Ishikawa (cell line): ENCODE results near the gene SLC27A1.

ENCODE experiments used
- CEBPB ChIP-seq: IDR thresholded peaks from 2 replicates; pipeline ENCODE4 v1.6.1; 2012
- CREB1 ChIP-seq: IDR thresholded peaks from 2 replicates; pipeline ENCODE4 v1.6.1; 2012; ENCODE audit warnings: low read depth
- EGR1 ChIP-seq: IDR thresholded peaks from 2 replicates; pipeline ENCODE4 v1.6.1; 2012
- EP300 ChIP-seq: IDR thresholded peaks from 2 replicates; pipeline ENCODE4 v1.6.1; 2012; ENCODE audit warnings: borderline replicate concordance
- FOXM1 ChIP-seq: IDR thresholded peaks from 2 replicates; pipeline ENCODE4 v1.6.1; 2012; ENCODE audit warnings: low read depth, borderline replicate concordance
- NFIC ChIP-seq: IDR thresholded peaks from 2 replicates; pipeline ENCODE4 v1.6.1; 2012
- RAD21 ChIP-seq: IDR thresholded peaks from 2 replicates; pipeline ENCODE4 v1.6.1; 2012; ENCODE audit warnings: low read depth
- REST ChIP-seq: IDR thresholded peaks from 2 replicates; pipeline ENCODE4 v1.6.1; 2012; ENCODE audit warnings: low read depth, mild to moderate bottlenecking
- TAF1 ChIP-seq: IDR thresholded peaks from 2 replicates; pipeline ENCODE4 v1.6.1; 2012; ENCODE audit warnings: low read depth, mild to moderate bottlenecking
- TCF12 ChIP-seq: IDR thresholded peaks from 2 replicates; pipeline ENCODE4 v1.6.1; 2012; ENCODE audit warnings: low read depth
- TEAD4 ChIP-seq: IDR thresholded peaks from 2 replicates; pipeline ENCODE4 v1.6.1; 2012
- YY1 ChIP-seq: IDR thresholded peaks from 2 replicates; pipeline ENCODE4 v1.6.1; 2012; ENCODE audit warnings: low read depth
- ZBTB7A ChIP-seq: IDR thresholded peaks from 2 replicates; pipeline ENCODE4 v1.6.1; 2012; ENCODE audit warnings: low read depth
- TF ChIP-seq, protein P1 (sequence below): IDR thresholded peaks from 2 replicates; pipeline ENCODE4 v1.6.1; 2012
- TF ChIP-seq, protein P2 (sequence below): IDR thresholded peaks from 2 replicates; pipeline ENCODE4 v1.6.1; 2012

Gene SLC27A1

DNA sequence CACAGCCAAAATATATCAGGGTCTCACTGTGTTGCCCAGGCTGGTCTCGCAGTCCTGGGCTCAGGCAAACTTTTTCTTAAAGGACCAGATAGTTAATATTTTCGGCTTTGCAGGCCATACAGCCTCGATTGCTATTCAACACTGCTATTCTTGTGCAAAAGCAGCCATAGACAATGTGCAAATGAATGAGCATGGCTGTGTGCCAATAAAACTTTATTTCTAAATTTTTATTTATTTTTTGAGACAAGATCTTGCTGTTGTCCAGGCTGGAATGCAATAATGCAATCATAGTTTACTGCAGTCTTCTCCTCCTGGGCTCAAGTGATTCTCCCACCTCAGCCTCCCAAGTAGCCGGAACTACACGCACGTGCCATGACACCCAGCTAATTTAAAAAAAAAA lies 32.9 kb downstream of the SLC27A1 start:
- TF ChIP-seq TEAD4 (no peak), NFIC (no peak)

- TF ChIP-seq TEAD4 (no peak), EP300 (no peak), EGR1 (no peak), CREB1 (no peak), REST (no peak), CEBPB (no peak), YY1 (no peak), NFIC (no peak), TCF12 (no peak), FOXM1 (no peak)
- TF ChIP-seq, protein P1, sequence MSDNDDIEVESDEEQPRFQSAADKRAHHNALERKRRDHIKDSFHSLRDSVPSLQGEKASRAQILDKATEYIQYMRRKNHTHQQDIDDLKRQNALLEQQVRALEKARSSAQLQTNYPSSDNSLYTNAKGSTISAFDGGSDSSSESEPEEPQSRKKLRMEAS = no peak
Measured at GRCh38 chr19:17504030-17504429, 33.7 kb downstream of the SLC27A1 start.

DNA sequence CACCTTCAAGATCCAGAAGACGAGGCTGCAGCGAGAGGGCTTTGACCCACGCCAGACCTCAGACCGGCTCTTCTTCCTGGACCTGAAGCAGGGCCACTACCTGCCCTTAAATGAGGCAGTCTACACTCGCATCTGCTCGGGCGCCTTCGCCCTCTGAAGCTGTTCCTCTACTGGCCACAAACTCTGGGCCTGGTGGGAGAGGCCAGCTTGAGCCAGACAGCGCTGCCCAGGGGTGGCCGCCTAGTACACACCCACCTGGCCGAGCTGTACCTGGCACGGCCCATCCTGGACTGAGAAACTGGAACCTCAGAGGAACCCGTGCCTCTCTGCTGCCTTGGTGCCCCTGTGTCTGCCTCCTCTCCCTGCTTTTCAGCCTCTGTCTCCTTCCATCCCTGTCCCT lies 34.1 kb downstream of the SLC27A1 start:
- TF ChIP-seq, protein P2, sequence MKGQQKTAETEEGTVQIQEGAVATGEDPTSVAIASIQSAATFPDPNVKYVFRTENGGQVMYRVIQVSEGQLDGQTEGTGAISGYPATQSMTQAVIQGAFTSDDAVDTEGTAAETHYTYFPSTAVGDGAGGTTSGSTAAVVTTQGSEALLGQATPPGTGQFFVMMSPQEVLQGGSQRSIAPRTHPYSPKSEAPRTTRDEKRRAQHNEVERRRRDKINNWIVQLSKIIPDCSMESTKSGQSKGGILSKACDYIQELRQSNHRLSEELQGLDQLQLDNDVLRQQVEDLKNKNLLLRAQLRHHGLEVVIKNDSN = no peak
- no peak for TF ChIP-seq EP300
- TF ChIP-seq TCF12 = no peak
- no peak for TF ChIP-seq TAF1
- TF ChIP-seq RAD21 = no peak
- TF ChIP-seq NFIC = no peak

GRCh38 chr19:17505223-17505622 lies 34.9 kb downstream of the SLC27A1 start:
- TF ChIP-seq TEAD4 = no peak
- TF ChIP-seq TCF12 = no peak
- no peak for TF ChIP-seq CREB1
- TF ChIP-seq RAD21 = no peak
- TF ChIP-seq ZBTB7A = no peak
- TF ChIP-seq EP300 = no peak
- TF ChIP-seq REST = no peak
- no peak for TF ChIP-seq NFIC
- no peak for TF ChIP-seq CEBPB

- TF ChIP-seq, protein P1 = no peak
- no peak for TF ChIP-seq FOXM1
- TF ChIP-seq NFIC = no peak
- no peak for TF ChIP-seq EGR1
- TF ChIP-seq ZBTB7A = no peak
- TF ChIP-seq CREB1 = no peak
- no peak for TF ChIP-seq TCF12
- TF ChIP-seq, protein P2 = no peak
- TF ChIP-seq REST = no peak
- TF ChIP-seq EP300 = no peak
- no peak for TF ChIP-seq CEBPB
- no peak for TF ChIP-seq TAF1
- no peak for TF ChIP-seq YY1
Measured at GRCh38 chr19:17506745-17507144, 36.4 kb downstream of the SLC27A1 start.
